BLaER1 (cell line): ENCODE results near the gene UBASH3B.

ENCODE experiments used
- H3K27ac ChIP-seq: shearing (Covaris generic); formaldehyde crosslinking; 2 replicates; pipeline ENCODE4 v1.8.1; 2022
- H3K27me3 ChIP-seq: shearing (Covaris generic); formaldehyde crosslinking; 2 replicates; pipeline ENCODE4 v1.8.1; 2022
- H3K36me3 ChIP-seq: shearing (Covaris generic); formaldehyde crosslinking; 2 replicates; pipeline ENCODE4 v1.8.1; 2022
- H3K4me1 ChIP-seq: shearing (Covaris generic); formaldehyde crosslinking; 2 replicates; pipeline ENCODE4 v1.8.1; 2022
- H3K4me2 ChIP-seq: shearing (Covaris generic); formaldehyde crosslinking; 2 replicates; pipeline ENCODE4 v1.8.1; 2022
- H3K4me3 ChIP-seq: shearing (Covaris generic); formaldehyde crosslinking; 2 replicates; pipeline ENCODE4 v1.8.1; 2022
- H3K9ac ChIP-seq: shearing (Covaris generic); formaldehyde crosslinking; 2 replicates; pipeline ENCODE4 v1.8.1; 2022
- H3K9me3 ChIP-seq: shearing (Covaris generic); formaldehyde crosslinking; 2 replicates; pipeline ENCODE4 v1.8.1; 2022
- H4K20me1 ChIP-seq: shearing (Covaris generic); formaldehyde crosslinking; 2 replicates; pipeline ENCODE4 v1.8.1; 2022
- Cebpa-rat ChIP-seq: shearing (Covaris generic); IDR thresholded peaks from 2 replicates; pipeline ENCODE4 v1.8.1; 2022

UBASH3B gene

DNA sequence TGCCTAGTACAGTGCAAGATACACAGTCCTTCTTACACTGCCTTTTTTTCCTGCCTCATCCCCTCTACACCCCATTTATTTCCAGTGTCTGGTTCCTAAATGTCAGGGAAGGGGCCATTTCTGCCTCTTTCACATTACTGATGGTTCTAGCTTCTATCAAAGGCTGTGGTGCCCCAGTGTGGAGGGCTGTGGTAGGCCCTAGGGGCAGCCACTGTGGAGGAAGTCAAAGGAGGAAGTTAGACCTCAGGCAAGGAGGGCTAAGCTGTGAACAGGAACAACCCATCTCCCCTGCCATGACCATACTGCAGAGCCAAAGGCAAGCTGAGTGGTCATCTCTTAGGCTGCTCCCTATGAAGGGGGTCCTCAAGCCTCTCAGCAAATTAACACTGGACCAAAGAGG lies 100.9 kb downstream of the UBASH3B start:
- no peak overlapping the region for H3K4me3 ChIP-seq
- no peak for TF ChIP-seq Cebpa-rat
- H3K9ac ChIP-seq, result peak overlapping the region; percentile 30; the same call in 1 of the 2 replicates
- H3K27ac ChIP-seq, result peak overlapping the region; percentile 67
- H3K4me1 ChIP-seq, result peaks cover 100% of the 10 kb centered on the region
- no peaks in the 10 kb centered on the region for H3K27me3 ChIP-seq
- peak overlapping the region; percentile 78 for H3K4me2 ChIP-seq
- H4K20me1 ChIP-seq, result peaks cover 100% of the 10 kb centered on the region
- H3K9me3 ChIP-seq, result no peaks in the 10 kb centered on the region
- H3K36me3 ChIP-seq, result peaks cover 89% of the 10 kb centered on the region

DNA sequence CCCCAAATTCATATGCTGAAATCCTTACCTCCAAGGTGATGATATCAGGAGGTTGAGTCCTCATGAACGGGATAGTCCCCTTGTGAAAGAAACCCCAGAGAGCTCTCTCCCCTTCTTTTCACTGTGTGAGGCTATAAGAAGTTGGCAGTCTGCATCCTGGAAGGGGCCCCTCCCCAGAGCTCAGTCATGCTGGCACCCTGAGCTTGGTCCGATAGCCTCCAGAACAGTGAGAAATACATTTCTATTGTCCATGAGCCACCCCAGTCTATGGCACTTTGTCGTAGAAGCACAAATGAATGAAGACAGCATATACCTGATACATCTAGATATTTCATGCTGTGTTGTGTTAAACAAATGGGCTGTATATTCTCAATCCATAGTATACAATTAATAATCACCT lies 101.7 kb downstream of the UBASH3B start:
- H3K9ac ChIP-seq, result no peak overlapping the region; the same call in 1 of the 2 replicates
- no peak for TF ChIP-seq Cebpa-rat
- H3K27ac ChIP-seq, result 0 out of 2 replicates have a peak overlapping the region, but pooled peaks have one; percentile 20
- H3K4me3 ChIP-seq, result no peak overlapping the region
- H3K9me3 ChIP-seq, result no peaks in the 10 kb centered on the region
- H3K4me1 ChIP-seq, result peaks cover 100% of the 10 kb centered on the region
- peaks cover 89% of the 10 kb centered on the region for H3K36me3 ChIP-seq
- H3K27me3 ChIP-seq, result no peaks in the 10 kb centered on the region
- H4K20me1 ChIP-seq, result peaks cover 100% of the 10 kb centered on the region
- H3K4me2 ChIP-seq, result peak overlapping the region; percentile 78

GRCh38 chr11:122758339-122758738 lies 102.8 kb downstream of the UBASH3B start:
- no peaks in the 10 kb centered on the region for H3K9me3 ChIP-seq
- H3K9ac ChIP-seq, result no peak overlapping the region
- H3K36me3 ChIP-seq, result peaks cover 91% of the 10 kb centered on the region
- TF ChIP-seq Cebpa-rat, result no peak
- H3K4me1 ChIP-seq, result peaks cover 100% of the 10 kb centered on the region
- no peak overlapping the region for H3K4me3 ChIP-seq
- peak overlapping the region; percentile 78 for H3K4me2 ChIP-seq
- H3K27me3 ChIP-seq, result no peaks in the 10 kb centered on the region
- H3K27ac ChIP-seq, result peak overlapping the region; percentile 56
- peaks cover 100% of the 10 kb centered on the region for H4K20me1 ChIP-seq

DNA sequence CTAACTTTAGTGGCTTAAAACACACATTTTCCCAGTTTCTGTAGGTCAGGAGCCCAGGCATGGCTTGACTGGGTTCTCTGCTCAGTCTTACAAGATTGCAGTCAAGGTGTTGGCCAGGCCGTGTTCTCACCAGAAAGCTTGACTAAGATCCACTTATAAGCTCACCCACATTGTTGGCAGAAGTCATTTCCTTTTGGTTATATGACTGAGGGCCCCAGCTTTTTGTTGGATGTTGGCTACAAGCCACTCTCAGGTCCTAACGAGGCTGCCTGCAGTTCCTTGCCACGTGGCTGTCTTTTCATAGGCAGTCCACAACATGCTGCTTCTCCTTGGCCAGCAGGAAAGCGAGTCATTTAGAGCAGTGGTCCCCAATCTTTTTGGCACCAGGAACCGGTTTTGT lies 103.5 kb downstream of the UBASH3B start:
- Histone ChIP-seq H3K4me3 (no peak overlapping the region), H3K36me3 (peaks cover 93% of the 10 kb centered on the region), H3K9ac (no peak overlapping the region), H3K4me2 (peak overlapping the region; percentile 78), H3K27me3 (no peaks in the 10 kb centered on the region), H3K27ac (peak overlapping the region; percentile 56; the same call in 1 of the 2 replicates), H3K4me1 (peaks cover 100% of the 10 kb centered on the region), H3K9me3 (no peaks in the 10 kb centered on the region), H4K20me1 (peaks cover 100% of the 10 kb centered on the region)
- TF ChIP-seq Cebpa-rat, result no peak

- H3K27me3 ChIP-seq, result no peaks in the 10 kb centered on the region
- H3K4me1 ChIP-seq, result peaks cover 94% of the 10 kb centered on the region
- H3K9ac ChIP-seq, result no peak overlapping the region
- H3K36me3 ChIP-seq, result peaks cover 100% of the 10 kb centered on the region
- TF ChIP-seq Cebpa-rat, result no peak
- peak overlapping the region; percentile 78 for H3K4me2 ChIP-seq
- H3K9me3 ChIP-seq, result no peaks in the 10 kb centered on the region
- peak overlapping the region; percentile 33 for H3K27ac ChIP-seq
- H4K20me1 ChIP-seq, result peaks cover 100% of the 10 kb centered on the region
- no peak overlapping the region for H3K4me3 ChIP-seq
Observed at GRCh38 chr11:122763108-122763507, 107.6 kb downstream of the UBASH3B start.

DNA sequence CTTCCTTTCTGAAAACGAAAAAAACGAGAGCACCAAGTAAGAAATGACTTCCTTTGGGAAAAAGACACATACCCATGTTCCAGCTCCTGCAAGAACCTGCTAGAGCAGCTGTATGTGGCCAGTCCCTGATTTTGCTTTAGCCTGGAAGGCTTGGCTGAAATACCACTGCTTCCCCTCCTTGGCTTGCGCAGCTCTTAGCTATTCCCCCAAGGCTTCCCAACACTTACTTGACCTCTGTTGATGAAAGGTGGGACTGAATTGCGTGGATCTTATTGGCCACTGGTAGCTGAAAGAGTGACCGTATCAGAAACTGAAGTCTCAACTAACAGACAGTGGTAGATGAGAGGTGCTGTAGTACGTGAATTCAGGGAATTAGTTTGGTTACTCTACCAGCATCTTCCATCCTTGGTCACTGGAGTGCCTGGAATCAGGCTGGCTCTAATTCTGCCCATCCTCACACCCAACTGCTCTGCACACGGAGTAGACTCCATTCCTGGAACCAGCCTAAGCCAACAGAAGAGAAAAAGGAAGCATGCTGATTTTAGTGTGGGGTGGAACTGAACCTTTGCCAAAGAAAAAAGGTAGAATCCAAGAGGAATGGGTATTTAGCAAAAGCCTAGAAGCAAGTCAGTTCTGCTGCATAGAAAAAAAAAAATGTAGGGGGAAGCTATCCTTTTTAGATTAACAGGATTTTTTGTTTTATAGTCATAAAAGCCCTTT lies 109.0 kb downstream of the UBASH3B start:
- H4K20me1 ChIP-seq, result peaks cover 100% of the 10 kb centered on the region

GRCh38 chr11:122765487-122766131 lies 110.1 kb downstream of the UBASH3B start:
- no peak overlapping the region for H3K4me3 ChIP-seq
- H3K4me2 ChIP-seq, result peak overlapping the region; percentile 78; the same call in 1 of the 2 replicates
- H3K4me1 ChIP-seq, result peaks cover 89% of the 10 kb centered on the region
- no peak overlapping the region for H3K9ac ChIP-seq
- H3K9me3 ChIP-seq, result no peaks in the 10 kb centered on the region
- peaks cover 100% of the 10 kb centered on the region for H3K36me3 ChIP-seq
- H3K27me3 ChIP-seq, result no peaks in the 10 kb centered on the region
- peaks cover 100% of the 10 kb centered on the region for H4K20me1 ChIP-seq
- no peak for TF ChIP-seq Cebpa-rat
- H3K27ac ChIP-seq, result peak overlapping the region; percentile 2; the same call in 1 of the 2 replicates

More for the DNA sequence above, 109.0 kb downstream of the UBASH3B start:
- peak overlapping the region; percentile 5; the same call in 1 of the 2 replicates for H3K27ac ChIP-seq
- H3K4me3 ChIP-seq, result no peak overlapping the region
- peak overlapping the region; percentile 78 for H3K4me2 ChIP-seq
- H3K9me3 ChIP-seq, result no peaks in the 10 kb centered on the region
- TF ChIP-seq Cebpa-rat, result no peak
- no peak overlapping the region for H3K9ac ChIP-seq
- H3K27me3 ChIP-seq, result no peaks in the 10 kb centered on the region
- H3K36me3 ChIP-seq, result peaks cover 100% of the 10 kb centered on the region
- peaks cover 89% of the 10 kb centered on the region for H3K4me1 ChIP-seq

GRCh38 chr11:122769126-122769780 lies 113.7 kb downstream of the UBASH3B start:
- no peak overlapping the region for H3K9ac ChIP-seq
- no peak for TF ChIP-seq Cebpa-rat
- H3K4me1 ChIP-seq, result peaks cover 89% of the 10 kb centered on the region
- H3K36me3 ChIP-seq, result peaks cover 96% of the 10 kb centered on the region
- H3K4me2 ChIP-seq, result peak overlapping the region; percentile 25
- H3K9me3 ChIP-seq, result no peaks in the 10 kb centered on the region
- H4K20me1 ChIP-seq, result peaks cover 100% of the 10 kb centered on the region
- H3K27me3 ChIP-seq, result no peaks in the 10 kb centered on the region
- no peak overlapping the region for H3K4me3 ChIP-seq
- H3K27ac ChIP-seq, result no peak overlapping the region

DNA sequence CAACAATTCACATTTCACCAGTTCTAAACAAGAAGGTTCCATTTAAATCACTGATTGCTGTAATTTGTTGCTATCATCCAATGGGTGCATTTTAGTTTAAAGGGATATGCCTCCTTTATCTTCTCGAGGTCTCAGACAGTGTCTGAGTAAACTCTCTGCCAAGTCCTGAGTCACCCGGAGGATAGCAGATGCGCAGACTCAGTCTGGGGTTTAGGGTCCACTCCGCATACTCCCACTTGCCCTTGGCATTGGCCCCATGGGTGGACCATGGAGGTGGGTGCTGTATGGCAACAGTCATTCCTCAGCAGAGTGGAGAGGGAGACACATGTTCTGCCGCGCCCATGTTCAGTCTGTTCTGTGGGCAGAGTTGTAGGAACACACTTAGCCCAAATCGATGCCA lies 117.4 kb downstream of the UBASH3B start:
- Histone ChIP-seq H3K9ac (peak overlapping the region; percentile 53), H3K4me1 (peaks cover 93% of the 10 kb centered on the region), H3K4me2 (peak overlapping the region; percentile 58), H4K20me1 (peaks cover 100% of the 10 kb centered on the region), H3K36me3 (peaks cover 96% of the 10 kb centered on the region), H3K27ac (peak overlapping the region; percentile 5; the same call in 1 of the 2 replicates), H3K4me3 (no peak overlapping the region), H3K27me3 (no peaks in the 10 kb centered on the region), H3K9me3 (no peaks in the 10 kb centered on the region)
- no peak for TF ChIP-seq Cebpa-rat
